ENCODE results near the gene CAVIN2.

- TF ChIP-seq EZH2 (IDR thresholded peaks at IDR 0.05; ENCODE audit: low read length, unreplicated experiment) (no peak), CTCF (conservative IDR thresholded peaks at IDR 0.05; ENCODE audit: low read depth, low read length) (no peak), EZH2phosphoT487 (IDR thresholded peaks at IDR 0.05; ENCODE audit: borderline replicate concordance, low read length) (no peak)
Observed at GRCh38 chr2:191862156-191862775, 15.4 kb upstream of the CAVIN2 start.
